Stimulated activated CD8-positive, alpha-beta memory T cell treated with anti-CD3 and anti-CD28 coated beads, Interleukin-12 subunit alpha, Interleukin-12 subunit beta, amount 100 ng/mL, for 4 hours (primary cell): ENCODE results near the gene ZNF839.

Experiments used
- DNase-seq: peaks from one replicate; pipeline ENCODE4 v3.0.0-alpha.2; 2020; ENCODE audit warnings: low read depth

The ZNF839 gene

GRCh38 chr14:102387086-102387485 lies 67.5 kb downstream of the ZNF839 start:
- DNase-seq, result no peak

GRCh38 chr14:102389246-102389645 lies 69.7 kb downstream of the ZNF839 start:
- no peak for DNase-seq

- no peak for DNase-seq
Observed at GRCh38 chr14:102390064-102390855, 70.7 kb downstream of the ZNF839 start.
